ENCODE data around the gene CEMIP2. TPM values are rescaled to one million over a fixed set of nuclear protein-coding genes. Genes with fewer than 3 reads are reported as not detected.

Gene CEMIP2
- total and polyA plus RNA-seq, 2 of the 13 experiments (the other 11 are each of a cell fraction or from before 2014, with no cell fraction given) = 94.3 to 128 TPM

GRCh38 chr9:71816916-71817451 is 48.7 kb upstream of the CEMIP2 start:
- 0 out of 5 replicates have a peak, but pooled peaks cover 0 to 1% of the 10 kb centered on the region in 2 experiments for H3K27me3 ChIP-seq (ENCODE audit: control insufficient read depth in 1 of 2, insufficient read depth in 2 of 2, low read length in 2 of 2)
- TF ChIP-seq RBFOX2 (IDR thresholded peaks at IDR 0.05; ENCODE audit: low read depth, low read length) (no peak), PLSCR1 (CRISPR knock-in tag; IDR thresholded peaks at IDR 0.05; ENCODE audit: borderline replicate concordance) (no peak), U2AF2 (IDR thresholded peaks at IDR 0.05; ENCODE audit: low read depth, low read length) (no peak), ZNF180 (CRISPR knock-in tag; IDR thresholded peaks at IDR 0.05; ENCODE audit: borderline replicate concordance, low read depth) (no peak), ZNF451 (CRISPR knock-in tag; IDR thresholded peaks at IDR 0.05) (no peak), SMYD3 (CRISPR knock-in tag; IDR thresholded peaks at IDR 0.05) (no peak), FUBP1 (CRISPR knock-in tag; IDR thresholded peaks at IDR 0.05; ENCODE audit: borderline replicate concordance) (no peak), TIGD3 (CRISPR knock-in tag; IDR thresholded peaks at IDR 0.05; ENCODE audit: borderline replicate concordance) (no peak)
- in situ Hi-C loops (cut with HindIII; ENCODE audit: extremely low pct_ligation_motif_present, low pct_unique_long_range_greater_than_20kb) (loop anchor here (25.0 kb wide), 1 partner anchor 530 kb away; no protein-coding TSS in a partner anchor), intact Hi-C loops (cut with micrococcal nuclease; ENCODE audit: unreplicated experiment) (no loop called here)
- 36% methylated on average over 9 of the region's 9 CpGs for WGBS (ENCODE audit: low lambda C conversion rate)
- H4K20me1 ChIP-seq (ENCODE audit: insufficient read depth, low read length) = no peaks in the 10 kb centered on the region
- peaks cover 14% of the 10 kb centered on the region for H3K4me1 ChIP-seq (ENCODE audit: insufficient read depth, low read length)
- CTCF ChIA-PET (ENCODE audit: low intra/inter-chr PET ratio, low total read pairs) = no interaction called here
- ATAC-seq (no peak), DNase-seq (ENCODE audit: low spot score) (no peak), FAIRE-seq (no peak)
- BruUV-seq (replicated peaks) = no TSS peak
- peak overlapping the region; percentile 39 for H3K4me2 ChIP-seq (ENCODE audit: low read depth, low read length)
- no peak overlapping the region for H3K9ac ChIP-seq (ENCODE audit: insufficient read depth, low read depth, low read length)
- H3K36me3 ChIP-seq (replicated peaks in 1 of 2; ENCODE audit: control insufficient read depth in 1 of 2, insufficient read depth in 2 of 2, low read length in 2 of 2) = no peaks in the 10 kb centered on the region
- no peak overlapping the region for H3K27ac ChIP-seq (ENCODE audit: extremely low read length, insufficient read depth, low read length)
- H2AFZ ChIP-seq (ENCODE audit: low read length) = no peak overlapping the region
- H3K4me3 ChIP-seq (replicated peaks in 1 of 3; ENCODE audit: insufficient read depth in 1 of 3, low read depth in 2 of 3, low read length in 3 of 3) = no peak overlapping the region
- POLR2A ChIA-PET = interaction anchor here (1.7 kb wide), 1 partner anchor 94 kb away, joined by 3 read pairs; the partner anchor contains the start of genes ABHD17B and C9orf85
- no peaks in the 10 kb centered on the region for H3K79me2 ChIP-seq (ENCODE audit: insufficient read depth, low read length)
- H3K9me3 ChIP-seq (ENCODE audit: low read length) = no peaks in the 10 kb centered on the region
